Measurements from ENCODE around the gene PRMT1.
A peak's percentile ranks its signal among the peaks of the same experiment; 100 is the strongest.

PRMT1 gene

DNA sequence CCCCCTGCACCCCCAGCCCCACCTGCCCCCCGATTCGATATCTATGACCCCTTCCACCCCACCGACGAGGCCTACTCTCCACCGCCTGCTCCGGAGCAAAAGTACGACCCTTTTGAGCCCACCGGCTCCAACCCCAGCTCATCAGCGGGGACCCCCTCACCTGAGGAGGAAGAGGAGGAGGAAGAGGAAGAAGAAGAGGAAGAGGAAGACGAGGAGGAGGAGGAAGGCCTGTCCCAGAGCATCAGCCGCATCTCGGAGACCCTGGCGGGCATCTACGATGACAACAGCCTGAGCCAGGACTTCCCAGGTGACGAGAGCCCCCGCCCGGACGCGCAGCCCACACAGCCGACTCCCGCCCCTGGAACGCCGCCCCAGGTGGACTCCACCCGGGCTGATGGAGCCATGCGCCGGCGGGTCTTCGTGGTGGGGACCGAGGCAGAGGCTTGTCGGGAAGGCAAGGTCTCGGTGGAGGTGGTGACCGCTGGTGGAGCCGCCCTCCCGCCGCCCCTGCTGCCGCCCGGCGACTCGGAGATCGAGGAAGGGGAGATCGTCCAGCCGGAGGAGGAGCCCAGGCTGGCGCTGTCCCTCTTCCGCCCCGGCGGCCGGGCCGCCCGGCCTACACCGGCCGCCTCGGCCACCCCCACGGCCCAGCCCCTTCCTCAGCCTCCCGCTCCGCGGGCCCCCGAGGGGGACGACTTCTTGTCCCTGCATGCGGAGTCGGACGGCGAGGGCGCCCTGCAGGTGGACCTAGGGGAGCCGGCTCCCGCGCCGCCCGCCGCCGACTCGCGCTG, 25.8 kb upstream of the PRMT1 start:
- no peak for DNase-seq (ENCODE audit: low read depth in 2 of 2)

DNA sequence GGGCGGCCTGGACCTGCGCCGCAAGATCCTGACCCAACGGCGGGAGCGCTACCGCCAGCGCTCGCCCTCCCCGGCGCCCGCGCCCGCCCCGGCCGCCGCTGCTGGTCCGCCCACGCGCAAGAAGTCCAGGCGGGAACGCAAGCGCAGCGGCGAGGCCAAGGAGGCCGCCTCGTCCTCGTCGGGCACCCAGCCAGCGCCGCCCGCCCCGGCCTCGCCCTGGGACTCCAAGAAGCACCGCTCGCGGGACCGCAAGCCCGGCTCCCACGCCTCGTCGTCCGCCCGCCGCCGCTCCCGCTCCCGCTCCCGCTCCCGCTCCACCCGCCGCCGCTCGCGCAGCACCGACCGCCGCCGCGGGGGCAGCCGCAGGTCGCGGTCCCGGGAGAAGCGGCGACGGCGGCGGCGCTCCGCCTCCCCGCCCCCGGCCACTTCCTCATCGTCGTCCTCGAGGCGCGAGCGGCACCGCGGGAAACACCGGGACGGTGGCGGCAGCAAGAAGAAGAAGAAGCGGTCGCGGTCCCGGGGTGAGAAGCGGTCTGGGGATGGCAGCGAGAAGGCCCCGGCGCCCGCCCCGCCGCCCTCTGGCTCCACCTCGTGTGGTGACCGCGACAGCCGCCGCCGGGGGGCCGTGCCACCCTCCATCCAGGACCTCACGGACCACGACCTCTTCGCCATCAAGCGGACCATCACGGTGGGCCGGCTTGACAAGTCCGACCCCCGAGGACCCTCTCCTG, 25.1 kb upstream of the PRMT1 start:
- DNase-seq (ENCODE audit: low read depth in 2 of 2): no peak

DNA sequence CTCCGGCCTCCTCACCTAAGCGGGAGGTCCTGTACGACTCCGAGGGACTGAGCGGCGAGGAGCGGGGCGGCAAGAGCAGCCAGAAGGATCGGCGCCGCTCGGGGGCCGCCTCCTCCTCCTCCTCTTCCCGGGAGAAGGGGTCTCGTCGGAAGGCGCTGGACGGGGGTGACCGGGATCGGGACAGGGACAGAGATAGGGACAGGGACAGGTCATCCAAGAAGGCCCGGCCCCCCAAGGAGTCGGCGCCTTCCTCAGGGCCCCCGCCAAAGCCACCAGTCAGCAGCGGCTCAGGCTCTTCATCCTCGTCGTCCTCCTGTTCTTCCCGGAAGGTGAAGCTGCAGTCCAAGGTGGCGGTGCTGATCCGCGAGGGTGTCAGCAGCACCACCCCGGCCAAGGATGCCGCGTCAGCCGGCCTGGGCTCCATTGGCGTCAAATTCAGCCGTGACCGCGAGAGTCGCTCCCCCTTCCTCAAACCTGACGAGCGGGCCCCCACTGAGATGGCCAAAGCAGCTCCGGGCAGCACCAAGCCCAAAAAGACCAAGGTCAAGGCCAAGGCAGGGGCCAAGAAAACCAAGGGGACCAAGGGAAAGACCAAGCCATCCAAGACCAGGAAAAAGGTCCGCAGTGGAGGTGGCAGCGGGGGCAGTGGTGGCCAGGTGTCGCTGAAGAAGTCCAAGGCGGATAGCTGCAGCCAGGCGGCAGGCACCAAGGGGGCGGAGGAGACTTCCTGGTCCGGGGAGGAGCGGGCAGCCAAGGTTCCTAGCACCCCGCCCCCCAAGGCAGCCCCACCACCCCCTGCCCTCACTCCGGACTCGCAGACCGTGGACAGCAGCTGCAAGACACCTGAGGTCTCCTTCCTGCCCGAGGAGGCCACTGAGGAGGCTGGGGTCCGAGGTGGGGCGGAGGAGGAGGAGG, 24.3 kb upstream of the PRMT1 start:
- no peak for DNase-seq (ENCODE audit: low read depth in 2 of 2)

DNA sequence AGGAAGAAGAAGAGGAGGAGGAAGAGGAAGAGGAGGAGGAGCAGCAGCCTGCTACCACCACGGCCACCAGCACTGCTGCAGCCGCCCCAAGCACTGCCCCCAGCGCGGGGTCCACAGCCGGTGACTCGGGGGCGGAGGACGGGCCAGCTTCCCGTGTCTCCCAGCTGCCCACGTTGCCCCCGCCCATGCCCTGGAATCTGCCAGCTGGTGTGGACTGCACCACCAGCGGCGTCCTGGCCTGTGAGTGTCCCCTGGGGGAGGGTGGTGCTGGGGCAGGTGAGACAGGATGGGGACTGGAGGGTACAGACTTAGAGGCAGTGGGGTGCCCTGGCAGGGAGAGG, 23.6 kb upstream of the PRMT1 start:
- no peak for DNase-seq (ENCODE audit: low read depth in 2 of 2)

DNA sequence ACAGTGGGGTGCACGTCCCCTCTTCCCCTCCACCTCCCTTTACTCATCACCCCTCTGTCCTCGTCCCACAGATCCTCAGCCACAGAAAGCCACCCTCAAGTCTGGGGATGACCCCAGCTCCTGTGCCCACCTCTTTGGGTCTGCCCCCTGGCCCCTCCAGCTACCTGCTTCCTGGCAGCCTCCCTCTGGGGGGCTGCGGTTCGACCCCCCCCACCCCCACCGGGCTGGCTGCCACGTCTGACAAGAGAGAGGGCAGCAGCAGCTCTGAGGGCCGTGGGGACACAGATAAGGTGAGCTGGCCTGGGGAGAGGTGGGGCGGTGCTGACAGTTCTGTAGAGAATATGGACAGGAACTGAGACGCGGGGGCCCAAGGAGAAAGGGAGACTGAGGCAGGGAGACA, 22.5 kb upstream of the PRMT1 start:
- no peak for DNase-seq (ENCODE audit: low read depth in 2 of 2)

DNA sequence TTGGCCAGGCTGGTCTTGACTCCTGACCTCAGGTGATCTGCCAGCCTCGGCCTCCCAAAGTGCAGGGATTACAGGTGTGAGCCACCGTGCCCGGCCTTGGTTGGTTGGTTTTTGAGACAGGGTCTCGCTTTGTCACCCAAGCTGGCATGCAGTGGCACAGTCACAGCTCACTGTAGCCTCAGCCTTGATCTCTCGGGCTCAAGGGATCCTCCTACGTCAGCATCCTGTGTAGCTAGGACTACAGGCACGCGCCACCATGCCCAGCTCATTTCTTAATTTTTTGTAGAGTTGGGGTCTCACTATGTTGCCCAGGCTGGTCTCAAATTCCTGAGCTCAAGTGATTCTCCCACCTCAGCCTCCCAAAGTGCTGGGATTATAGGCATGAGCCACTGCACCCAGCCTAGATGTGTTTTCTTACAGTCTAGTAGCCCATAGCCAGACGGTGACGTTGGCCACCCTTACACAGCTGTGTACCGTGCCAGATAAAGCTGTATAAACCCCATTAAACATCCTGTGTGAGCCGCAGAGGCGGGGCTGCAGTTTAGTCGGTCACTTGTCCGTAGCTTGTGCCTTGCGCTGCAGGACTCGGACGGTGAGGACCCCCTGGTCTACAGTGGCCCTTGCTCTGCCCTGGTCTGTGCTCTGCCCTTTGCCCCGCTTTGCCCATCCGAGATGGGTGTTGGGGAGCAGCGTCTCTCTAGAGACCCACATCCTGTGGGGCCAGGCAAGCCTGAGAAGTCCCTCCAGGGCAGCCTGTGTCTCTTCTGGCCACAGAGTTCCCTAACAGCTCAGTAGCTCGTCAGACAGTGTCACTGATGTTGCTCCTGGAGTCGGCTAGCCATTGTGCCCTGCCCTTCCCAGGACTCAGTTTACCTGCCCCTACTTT, 21.3 kb upstream of the PRMT1 start:
- DNase-seq (ENCODE audit: low read depth in 2 of 2): no peak

DNA sequence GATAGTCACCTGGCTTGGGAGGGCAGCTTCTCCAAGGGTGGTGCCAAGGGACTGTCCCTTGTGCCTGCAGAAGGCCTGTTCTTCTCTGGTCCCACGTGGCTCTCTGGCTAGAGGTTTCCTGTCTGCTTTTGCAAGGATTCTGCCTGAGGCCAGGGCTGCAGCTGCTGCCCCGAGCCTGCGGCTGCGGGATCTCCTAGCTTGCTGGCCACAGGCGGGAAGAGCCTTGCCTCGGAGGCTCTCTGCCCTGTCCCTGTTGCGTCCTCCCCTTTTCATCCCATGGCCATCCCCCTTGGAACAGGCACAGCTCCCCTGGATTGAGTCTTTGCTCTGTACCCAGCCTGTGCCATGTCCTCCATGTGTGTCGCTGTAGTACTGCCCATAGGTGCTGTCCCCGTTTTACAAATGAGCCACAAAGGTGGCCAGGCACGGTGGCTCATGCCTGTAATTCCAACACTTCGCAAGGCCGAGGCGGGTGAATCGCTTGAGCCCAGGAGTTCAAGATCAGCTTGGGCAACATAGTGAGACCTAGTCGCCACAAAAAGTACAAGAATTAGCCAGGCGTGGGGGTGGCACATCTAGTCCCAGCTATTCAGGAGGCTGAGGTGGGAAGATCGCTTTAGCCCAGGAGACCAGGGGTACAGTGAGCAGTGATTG, 20.5 kb upstream of the PRMT1 start:
- no peak for DNase-seq (ENCODE audit: low read depth in 2 of 2)

DNA sequence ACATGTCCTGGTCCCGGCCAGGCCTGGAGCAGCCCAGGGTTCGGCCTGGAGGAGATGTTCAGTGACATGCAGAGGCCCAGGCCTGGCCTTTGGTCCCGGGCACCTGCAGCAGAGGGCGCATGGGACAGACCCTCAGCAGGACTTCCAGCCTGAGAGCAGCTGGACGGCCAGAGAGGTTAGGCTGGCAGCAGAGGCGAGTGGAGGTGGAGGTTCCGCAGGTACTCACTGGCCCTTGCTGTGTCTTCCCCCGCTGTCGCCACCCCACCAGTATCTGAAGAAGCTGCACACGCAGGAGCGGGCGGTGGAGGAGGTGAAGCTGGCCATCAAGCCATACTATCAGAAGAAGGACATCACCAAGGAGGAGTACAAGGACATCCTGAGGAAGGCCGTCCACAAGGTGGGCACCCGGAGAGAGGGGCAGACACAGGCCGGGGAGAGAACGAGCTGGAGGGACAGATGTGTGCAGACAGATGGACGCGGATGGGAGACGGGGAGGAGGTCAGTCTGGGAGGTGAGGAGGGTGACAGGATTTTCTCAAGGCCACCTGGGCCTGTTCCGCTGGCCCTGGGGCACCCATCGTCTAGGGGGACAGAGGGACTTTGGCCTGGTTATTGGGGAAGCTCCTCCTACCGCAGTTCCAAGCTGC, 19.5 kb upstream of the PRMT1 start:
- DNase-seq (ENCODE audit: low read depth in 2 of 2): no peak

DNA sequence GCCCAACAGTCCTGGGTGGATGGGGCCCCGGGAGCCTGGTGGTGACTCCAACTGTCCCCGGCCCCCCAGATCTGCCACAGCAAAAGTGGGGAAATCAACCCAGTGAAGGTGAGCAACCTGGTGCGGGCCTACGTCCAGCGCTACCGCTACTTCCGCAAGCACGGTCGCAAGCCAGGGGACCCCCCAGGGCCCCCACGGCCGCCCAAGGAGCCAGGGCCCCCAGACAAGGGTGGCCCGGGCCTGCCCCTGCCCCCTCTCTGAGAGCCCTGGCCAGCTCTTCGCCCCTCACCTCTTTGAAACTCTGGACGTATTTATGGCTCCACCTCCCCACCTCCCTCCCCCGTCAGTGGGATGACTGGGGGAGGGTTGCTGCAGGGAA, 18.9 kb upstream of the PRMT1 start:
- no peak for DNase-seq (ENCODE audit: low read depth in 2 of 2)

DNA sequence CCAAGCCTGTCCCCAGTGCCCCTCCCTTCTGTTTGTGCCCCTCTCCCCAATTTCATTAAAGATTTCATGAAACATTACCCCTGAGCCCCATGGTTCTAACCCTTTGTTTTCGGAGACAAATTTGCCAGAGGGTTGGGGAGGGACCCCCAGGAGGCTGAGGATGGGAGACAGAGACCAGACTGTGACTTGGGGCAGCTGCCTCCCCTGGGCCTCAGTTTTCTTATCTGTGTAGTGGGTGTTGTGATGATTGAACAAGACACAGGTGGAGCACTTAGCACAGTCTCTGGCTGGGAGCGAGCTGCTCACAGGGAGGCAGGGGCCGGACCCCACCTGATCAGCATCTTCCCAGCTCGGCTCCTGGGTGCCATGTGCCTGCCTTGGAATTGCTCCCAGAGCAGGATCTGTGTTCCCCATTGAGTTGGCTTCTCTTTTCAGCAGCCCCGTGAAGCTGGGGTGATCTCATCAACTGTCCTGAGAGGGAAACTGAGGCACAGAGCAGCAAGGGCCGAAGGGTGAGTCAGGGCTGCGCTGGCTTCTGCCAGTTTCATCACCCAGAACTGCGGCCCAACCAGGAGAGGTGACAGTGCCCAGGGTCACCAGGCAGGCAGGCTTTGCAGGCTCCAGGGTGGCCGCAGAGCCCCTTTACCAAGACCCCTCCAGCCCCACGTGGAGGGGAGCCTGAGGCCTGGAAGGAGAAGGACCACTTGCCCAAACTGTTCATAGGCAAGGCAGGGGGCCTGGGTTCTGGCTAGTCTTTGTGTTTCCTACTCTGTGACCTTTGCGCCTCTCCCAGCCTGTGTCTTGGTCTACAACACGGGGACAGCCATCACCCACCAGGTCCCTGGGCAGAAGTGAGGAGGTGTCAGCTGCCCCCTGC, 18.3 kb upstream of the PRMT1 start:
- no peak for DNase-seq (ENCODE audit: low read depth in 2 of 2)

DNA sequence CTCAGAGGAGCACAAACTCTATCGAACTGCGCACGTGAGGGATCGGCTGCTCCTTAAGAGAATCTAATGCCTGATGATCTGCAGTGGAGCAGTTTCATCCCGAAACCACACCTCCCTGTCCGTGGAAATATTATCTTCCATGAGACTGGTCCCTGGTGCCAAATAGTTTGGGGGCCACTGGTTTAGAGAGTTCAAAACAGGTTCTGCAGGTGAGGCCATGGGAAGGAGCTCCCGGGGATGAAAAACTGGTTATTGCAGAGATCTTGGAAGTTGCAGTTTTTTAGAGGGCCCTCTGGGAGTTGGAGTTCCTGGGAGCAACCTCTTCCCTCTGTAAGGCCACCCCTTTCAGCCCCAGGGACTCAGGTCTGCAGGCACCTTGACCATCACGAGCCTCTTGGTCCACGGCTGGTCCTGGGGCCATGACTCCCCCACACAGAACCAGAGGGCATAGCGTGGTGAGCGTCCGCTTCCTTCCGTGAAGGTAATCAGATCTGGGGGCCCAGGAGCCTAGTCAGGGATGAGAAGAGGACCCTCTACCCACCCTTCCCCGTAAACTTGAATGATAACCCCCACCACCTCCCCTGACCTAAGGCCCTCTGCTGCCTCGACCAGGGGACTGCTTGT, 16.6 kb upstream of the PRMT1 start:
- no peak for DNase-seq (ENCODE audit: low read depth in 2 of 2)

DNA sequence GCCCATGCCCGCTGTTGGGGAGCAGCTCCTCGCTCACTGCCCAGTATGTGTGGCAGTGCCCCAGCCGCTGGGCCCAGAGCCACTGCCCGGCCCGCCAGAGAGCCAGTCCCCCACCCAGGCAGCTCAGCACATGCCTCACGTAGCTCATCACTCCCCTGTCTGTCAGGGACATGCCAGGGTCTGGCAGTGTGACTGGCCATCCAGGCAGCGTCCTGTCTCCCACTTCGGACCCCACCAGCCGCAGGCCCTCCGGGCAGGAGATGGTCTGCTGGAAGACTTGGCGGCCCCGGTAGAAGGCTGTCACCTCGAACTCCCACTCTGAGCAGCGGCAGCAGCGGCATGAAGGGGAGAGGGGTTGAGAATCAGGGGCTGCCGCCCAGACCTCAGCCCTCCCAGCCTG, 15.1 kb upstream of the PRMT1 start:
- DNase-seq (ENCODE audit: low read depth in 2 of 2): no peak

DNA sequence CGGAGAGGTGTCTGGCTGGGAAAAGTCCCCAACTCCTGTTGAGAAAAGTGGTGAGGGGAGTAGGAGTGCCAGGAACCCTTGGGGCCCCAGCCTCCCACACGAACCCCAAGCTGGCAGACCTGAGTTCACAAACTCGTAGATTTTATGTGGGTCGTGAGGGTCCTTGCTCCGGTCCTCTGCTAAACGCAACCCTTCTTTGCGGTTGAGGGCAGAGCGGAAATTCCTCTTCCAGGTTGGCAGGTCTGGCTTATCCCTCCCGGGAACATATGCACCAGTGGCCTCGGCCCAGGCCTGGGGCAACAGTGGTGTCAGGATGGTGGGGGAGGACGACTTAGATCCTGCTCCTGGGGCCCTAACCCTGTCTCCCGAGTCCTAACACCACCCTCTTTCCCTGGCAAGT, 13.8 kb upstream of the PRMT1 start:
- DNase-seq (ENCODE audit: low read depth in 2 of 2): no peak

DNA sequence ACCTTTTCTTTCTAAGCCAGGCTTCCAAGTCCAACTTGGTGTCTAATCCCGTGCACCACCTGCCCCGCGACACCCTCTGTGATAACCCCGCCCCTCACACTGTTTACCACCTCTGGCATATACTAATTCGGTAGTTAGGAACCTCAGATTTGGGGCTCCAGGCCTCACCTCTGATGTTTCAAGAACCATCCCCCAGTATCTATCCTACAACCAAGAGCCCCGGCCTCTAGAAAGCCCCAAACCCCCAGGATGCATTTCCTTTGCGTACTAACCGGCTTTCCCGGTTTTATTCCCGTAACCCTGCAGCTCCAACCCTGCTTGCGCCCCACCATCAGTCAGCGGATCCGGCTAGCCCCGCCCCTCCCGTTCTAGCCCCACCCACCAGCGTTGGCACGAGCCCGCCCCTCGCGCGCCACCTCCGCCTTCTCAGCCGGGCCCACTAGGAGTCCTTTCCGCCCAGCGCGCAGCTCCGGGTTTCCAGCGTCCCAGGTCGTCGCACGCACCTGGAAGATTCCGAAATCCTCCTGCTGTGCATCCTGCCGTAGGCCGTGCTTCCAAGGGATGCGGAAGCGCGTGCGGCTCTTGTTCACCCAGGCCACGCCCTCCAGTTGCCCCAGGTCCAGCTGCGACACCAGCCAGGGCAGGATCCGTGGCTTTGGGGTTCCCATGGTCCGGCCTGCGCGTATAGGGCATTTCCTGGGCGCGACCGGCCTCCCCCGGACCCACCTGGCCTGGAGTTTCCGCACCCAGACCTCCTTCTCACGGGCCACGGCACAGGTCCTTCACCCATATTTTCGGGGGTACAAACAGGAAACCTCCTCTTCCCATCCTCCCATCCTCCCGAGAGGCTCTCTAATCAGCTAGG, 12.7 kb upstream of the PRMT1 start:
- peak; percentile 82 to 83 for DNase-seq (ENCODE audit: low read depth in 2 of 2)

DNA sequence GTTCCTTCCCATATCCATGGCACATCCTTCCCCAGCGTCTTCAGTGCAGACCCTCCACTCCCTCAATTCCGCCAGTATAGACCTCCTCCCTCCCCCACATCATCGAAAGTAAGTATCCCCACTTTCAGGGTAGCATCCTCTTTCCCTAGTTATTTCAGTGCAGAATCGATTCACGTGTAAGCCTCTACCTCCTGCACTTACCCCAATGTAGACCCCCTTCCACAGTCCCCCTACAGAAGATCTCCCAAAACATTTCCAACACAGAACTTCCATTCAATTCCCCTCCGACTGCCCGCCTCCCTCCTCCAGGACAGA, 12.1 kb upstream of the PRMT1 start:
- DNase-seq (ENCODE audit: low read depth in 2 of 2): no peak

DNA sequence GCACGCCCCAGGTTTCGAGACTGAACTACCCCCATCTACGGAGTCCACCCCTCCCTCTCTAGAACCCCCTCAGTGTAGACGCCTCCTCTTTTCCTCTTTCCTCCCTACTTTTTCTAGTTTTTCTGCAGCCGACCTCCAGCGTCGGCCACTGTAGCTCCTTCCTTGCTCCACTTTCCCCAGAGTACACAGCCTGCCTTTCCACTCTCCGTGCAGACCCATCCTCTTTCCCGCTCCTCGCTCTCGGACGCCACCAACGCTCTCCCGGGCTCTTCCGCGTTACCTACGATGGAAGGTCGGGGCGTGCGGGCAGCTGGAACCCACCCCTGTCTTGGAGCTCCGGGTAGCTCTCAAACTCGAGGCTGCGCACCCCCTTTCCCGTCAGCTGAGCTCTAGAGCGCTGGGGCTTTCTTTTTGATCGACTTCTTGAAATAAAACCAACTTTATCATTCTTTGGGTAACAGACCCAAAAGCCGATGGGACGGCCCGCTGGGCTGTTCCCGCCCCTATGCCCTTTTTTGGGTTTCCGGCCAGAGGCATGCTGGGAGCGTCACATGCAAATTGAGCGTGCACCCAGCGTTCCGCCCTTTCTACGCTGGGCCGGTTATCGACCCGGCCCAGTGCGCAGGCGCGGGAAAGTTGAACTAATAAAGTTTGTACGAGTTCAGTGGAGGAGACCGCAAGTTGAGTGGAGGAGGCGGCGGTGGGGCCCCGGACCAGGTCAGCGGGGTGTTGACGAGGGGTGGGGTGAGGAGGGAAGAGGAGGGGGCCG, 11.5 kb upstream of the PRMT1 start, which contains the start of the genes BCL2L12 and IRF3:
Gene BCL2L12 (plus strand): TSS at position 583 of the 769 bp plus-strand sequence. CDS start 760 bp downstream, outside the sequence.
Gene IRF3 (minus strand): TSS at position 507 of the 769 bp plus-strand sequence. CDS start 1,019 bp downstream, outside the sequence.
- DNase-seq (ENCODE audit: low read depth in 2 of 2): peak; percentile 96 to 97

DNA sequence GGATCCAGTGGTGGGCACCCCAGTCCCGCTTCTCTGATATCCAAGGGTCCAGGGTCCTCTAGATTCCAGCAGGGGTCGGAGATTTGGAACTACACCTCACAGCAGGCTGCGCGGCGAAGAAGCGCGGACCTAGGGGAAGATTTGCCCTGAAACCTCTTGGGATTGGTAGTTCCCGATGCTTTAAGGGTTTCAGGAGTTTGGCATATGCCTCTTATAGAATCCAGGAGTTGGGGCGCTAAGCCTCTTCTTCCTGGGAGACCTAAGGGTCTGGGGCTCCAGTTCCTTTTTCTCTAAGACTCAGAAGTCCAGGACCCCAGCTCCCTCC, 11.0 kb upstream of the PRMT1 start:
- no peak for DNase-seq (ENCODE audit: low read depth in 2 of 2)
